ENCODE results near the gene TAF1A. TPM values are rescaled to one million over a fixed set of nuclear protein-coding genes. Genes with fewer than 3 reads are reported as not detected.

Gene TAF1A
- total RNA-seq, 1 donor from 2014 or later: 2.5 TPM

DNA sequence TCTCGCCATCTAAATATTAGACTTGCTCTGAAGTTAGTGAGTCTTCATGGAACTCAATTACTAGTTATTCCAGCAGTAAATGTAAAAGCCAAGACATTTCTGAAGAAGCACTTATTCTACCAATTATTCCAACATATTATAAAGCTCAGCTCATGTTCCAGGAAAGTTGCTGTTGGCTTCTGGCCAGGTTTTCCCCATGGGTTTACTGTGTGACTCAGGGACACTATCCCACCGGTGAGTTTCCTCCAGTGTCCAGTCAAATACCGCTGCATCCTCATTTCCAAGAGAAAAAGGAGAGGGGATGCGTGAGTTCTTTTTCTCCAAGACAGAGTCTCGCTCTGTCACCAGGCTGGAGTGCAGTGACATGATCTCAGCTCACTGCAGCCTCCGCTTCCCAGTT is 32.6 kb downstream of the TAF1A start:
- Histone ChIP-seq H3K4me1 (no peaks in the 10 kb centered on the region), H3K27ac (replicated peaks) (no peak overlapping the region), H3K27me3 (ENCODE audit: low read depth) (no peaks in the 10 kb centered on the region), H3K9me3 (replicated peaks) (no peaks in the 10 kb centered on the region), H3K4me3 (no peak overlapping the region), H3K36me3 (peaks cover 62% of the 10 kb centered on the region)
- TF ChIP-seq, protein P1, sequence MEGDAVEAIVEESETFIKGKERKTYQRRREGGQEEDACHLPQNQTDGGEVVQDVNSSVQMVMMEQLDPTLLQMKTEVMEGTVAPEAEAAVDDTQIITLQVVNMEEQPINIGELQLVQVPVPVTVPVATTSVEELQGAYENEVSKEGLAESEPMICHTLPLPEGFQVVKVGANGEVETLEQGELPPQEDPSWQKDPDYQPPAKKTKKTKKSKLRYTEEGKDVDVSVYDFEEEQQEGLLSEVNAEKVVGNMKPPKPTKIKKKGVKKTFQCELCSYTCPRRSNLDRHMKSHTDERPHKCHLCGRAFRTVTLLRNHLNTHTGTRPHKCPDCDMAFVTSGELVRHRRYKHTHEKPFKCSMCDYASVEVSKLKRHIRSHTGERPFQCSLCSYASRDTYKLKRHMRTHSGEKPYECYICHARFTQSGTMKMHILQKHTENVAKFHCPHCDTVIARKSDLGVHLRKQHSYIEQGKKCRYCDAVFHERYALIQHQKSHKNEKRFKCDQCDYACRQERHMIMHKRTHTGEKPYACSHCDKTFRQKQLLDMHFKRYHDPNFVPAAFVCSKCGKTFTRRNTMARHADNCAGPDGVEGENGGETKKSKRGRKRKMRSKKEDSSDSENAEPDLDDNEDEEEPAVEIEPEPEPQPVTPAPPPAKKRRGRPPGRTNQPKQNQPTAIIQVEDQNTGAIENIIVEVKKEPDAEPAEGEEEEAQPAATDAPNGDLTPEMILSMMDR (IDR thresholded peaks at IDR 0.05; ENCODE audit: borderline replicate concordance): no peak
- no peak for DNase-seq
- intact Hi-C loops (cut with micrococcal nuclease): no loop called here

DNA sequence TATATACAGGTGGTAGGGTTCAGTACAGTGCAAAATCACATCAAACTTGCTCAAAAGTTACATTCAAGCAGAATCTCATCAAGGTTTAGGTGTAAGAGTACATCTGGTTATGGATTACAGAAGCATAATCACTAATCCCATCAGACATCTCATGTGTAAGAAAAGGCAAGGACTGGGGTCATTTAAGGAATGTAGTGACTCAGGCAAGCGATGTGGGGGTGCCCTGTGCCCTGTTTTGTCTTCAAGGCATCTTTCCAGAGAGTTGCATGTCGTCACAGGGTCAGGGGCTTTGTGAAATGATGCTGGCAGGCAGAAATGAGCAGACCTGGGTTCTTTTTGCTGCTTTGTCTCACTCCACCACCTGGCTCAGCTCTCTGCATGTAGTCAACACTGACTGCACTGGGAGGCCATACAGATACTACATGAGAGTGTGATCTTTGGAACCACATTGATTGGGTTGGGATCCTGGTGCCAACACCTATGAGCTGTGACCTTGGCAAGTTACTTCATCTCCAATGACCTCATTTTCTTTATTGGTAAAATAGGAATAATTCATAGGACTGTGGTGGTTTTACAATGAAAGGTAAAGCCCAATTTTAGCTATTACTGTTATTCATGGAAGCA is 33.6 kb downstream of the TAF1A start:
- Histone ChIP-seq H3K36me3 (peaks cover 51% of the 10 kb centered on the region), H3K4me1 (no peaks in the 10 kb centered on the region), H3K27me3 (ENCODE audit: low read depth) (no peaks in the 10 kb centered on the region), H3K9me3 (replicated peaks) (no peaks in the 10 kb centered on the region), H3K4me3 (no peak overlapping the region), H3K27ac (replicated peaks) (no peak overlapping the region)
- DNase-seq: no peak
- TF ChIP-seq, protein P1 (IDR thresholded peaks at IDR 0.05; ENCODE audit: borderline replicate concordance): no peak
- intact Hi-C loops (cut with micrococcal nuclease): no loop called here

DNA sequence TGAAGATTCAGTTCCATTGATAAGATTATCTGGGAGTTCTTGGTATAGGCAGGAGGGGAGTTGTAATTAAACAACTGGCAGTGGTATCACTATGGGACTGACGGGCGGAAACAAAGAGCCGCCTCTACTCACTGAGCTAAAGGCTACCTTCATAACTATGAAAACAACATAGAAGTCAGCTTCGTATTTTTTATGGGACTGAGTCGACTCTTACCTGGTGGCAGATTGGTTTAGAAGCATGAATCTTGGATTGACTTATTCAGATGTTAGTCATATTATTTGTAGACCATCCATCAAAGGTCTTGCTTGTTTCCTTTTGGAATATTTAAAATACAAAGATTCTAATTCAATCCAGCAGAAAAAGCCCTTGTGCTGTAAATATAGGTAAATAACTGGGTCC is 35.6 kb downstream of the TAF1A start:
- H3K27me3 ChIP-seq (ENCODE audit: low read depth): no peaks in the 10 kb centered on the region
- TF ChIP-seq, protein P1 (IDR thresholded peaks at IDR 0.05; ENCODE audit: borderline replicate concordance): no peak
- no peaks in the 10 kb centered on the region for H3K4me1 ChIP-seq
- H3K36me3 ChIP-seq: peaks cover 33% of the 10 kb centered on the region
- DNase-seq: no peak
- no peaks in the 10 kb centered on the region for H3K9me3 ChIP-seq (replicated peaks)
- intact Hi-C loops (cut with micrococcal nuclease): no loop called here
- no peak overlapping the region for H3K27ac ChIP-seq (replicated peaks)
- no peak overlapping the region for H3K4me3 ChIP-seq

DNA sequence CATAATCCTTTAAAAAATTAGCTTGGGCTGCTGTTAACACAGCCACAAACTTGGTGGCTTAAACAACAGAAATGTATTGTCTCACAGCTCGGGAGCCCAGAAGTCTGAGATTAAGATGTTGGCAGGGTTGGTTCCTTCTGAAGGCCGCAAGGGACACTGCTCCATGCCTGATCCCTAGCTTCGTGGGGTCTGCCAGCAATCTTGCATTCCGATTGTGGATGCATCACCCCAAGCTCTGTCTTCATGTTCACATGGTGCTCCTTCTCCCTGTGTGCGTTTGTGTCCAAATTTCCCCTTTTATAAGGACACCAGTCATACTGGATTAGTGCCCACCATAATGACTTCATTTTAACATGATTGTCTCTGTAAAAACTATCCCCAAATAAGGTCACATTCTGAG is 36.9 kb downstream of the TAF1A start:
- Histone ChIP-seq H3K4me3 (no peak overlapping the region), H3K9me3 (replicated peaks) (no peaks in the 10 kb centered on the region), H3K36me3 (peaks cover 27% of the 10 kb centered on the region), H3K4me1 (no peaks in the 10 kb centered on the region), H3K27me3 (ENCODE audit: low read depth) (peaks cover 2% of the 10 kb centered on the region), H3K27ac (replicated peaks) (no peak overlapping the region)
- TF ChIP-seq, protein P1 (IDR thresholded peaks at IDR 0.05; ENCODE audit: borderline replicate concordance): no peak
- DNase-seq: no peak
- intact Hi-C loops (cut with micrococcal nuclease): no loop called here

DNA sequence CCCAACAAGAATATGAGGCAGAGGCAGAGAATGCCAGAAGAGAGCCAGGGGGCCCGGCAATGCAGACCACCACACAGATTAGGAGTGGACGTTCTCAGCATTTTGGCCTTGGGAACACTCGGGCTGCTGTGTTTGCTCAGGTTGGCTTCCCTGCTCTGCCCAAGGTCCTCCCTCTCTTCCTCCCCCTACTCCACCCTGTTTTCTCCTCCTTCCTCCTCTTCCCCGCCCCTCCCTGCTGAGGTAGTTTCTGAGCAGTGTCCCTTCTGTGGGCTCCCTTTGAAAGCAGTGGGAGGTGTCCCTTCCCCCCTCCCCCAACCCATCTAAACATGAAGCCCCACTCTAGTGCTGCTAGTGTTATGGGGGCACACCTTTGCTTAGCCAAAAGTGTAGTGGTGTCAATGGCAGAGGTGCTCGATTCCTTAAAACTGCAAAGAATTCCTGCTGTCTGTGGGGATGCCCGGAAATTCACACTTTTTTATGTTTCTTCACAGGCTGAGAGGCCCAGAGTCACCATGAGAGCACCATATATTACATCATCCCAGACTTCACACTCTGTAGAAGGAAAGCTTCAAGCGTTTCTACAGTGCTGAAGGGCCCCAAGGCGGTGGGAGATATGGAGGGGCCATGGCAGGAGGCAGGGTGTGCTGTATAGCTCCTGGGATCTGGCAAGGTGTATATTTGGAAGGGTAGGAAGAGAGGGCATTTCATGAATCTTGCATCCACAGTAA is 41.6 kb downstream of the TAF1A start, which contains the start of gene HHIPL2:
Gene HHIPL2, minus strand, starts transcription at position 161 of the 728 bp plus-strand sequence. Its CDS starts 60 bp downstream, at position 101.
- no peak within 1 kb of the TSS for H3K4me3 ChIP-seq
- no peaks in the 10 kb centered on the region for H3K4me1 ChIP-seq
- TF ChIP-seq, protein P1 (IDR thresholded peaks at IDR 0.05; ENCODE audit: borderline replicate concordance): no peak
- intact Hi-C loops (cut with micrococcal nuclease): no loop called here
- DNase-seq: no peak
- H3K36me3 ChIP-seq: no peaks in the 10 kb centered on the region
- no peak within 1 kb of the TSS for H3K27ac ChIP-seq (replicated peaks)
- peaks cover 49% of the 10 kb centered on the region for H3K27me3 ChIP-seq (ENCODE audit: low read depth)
- no peaks in the 10 kb centered on the region for H3K9me3 ChIP-seq (replicated peaks)
